Effector memory CD8-positive, alpha-beta T cell (primary cell): ENCODE measurements around the gene SUSD1.

ENCODE experiments used
- ATAC-seq: fragments of 150-1000 bp; cut with Tn5 transposase; replicated peaks from 2 replicates; pipeline ENCODE4 v1.10.0; 2021; ENCODE audit warnings: mild to moderate bottlenecking, moderate library complexity
- DNase-seq, 3 experiments: peaks; one replicate each; pipeline ENCODE4 v3.0.0; 2021
- H3K27ac Mint-ChIP-seq, 2 donors: one replicate each; pipeline ENCODE4 v1.8.0; 2022; ENCODE audit warnings: mild to moderate bottlenecking in 2 of 2, mixed read lengths in 2 of 2, moderate library complexity in 2 of 2
- H3K27me3 Mint-ChIP-seq, 2 donors: one replicate each; pipeline ENCODE4 v1.8.0; 2022; ENCODE audit warnings: mixed read lengths in 2 of 2
- H3K36me3 Mint-ChIP-seq: one replicate; pipeline ENCODE4 v1.8.0; 2022; ENCODE audit warnings: mild to moderate bottlenecking, moderate library complexity, mixed read lengths; ENCODE audit not compliant: insufficient read depth
- H3K4me1 Mint-ChIP-seq, 2 donors: one replicate each; pipeline ENCODE4 v1.8.0; 2022; ENCODE audit warnings: low read depth in 2 of 2, mixed read lengths in 2 of 2
- H3K4me3 Mint-ChIP-seq, 2 donors: one replicate each; pipeline ENCODE4 v1.8.0; 2022; ENCODE audit warnings: mild to moderate bottlenecking in 2 of 2, mixed read lengths in 2 of 2, moderate library complexity in 2 of 2
- H3K9me3 Mint-ChIP-seq, 2 donors: one replicate each; pipeline ENCODE4 v1.8.0; 2022; ENCODE audit warnings: mixed read lengths in 2 of 2

The SUSD1 gene

GRCh38 chr9:112025850-112026249 lies 149.2 kb downstream of the SUSD1 start:
- H3K4me3 Mint-ChIP-seq = no peak overlapping the region
- DNase-seq = no peak
- peaks cover 8% of the 10 kb centered on the region in 2 donors for H3K27me3 Mint-ChIP-seq
- no peak for ATAC-seq
- no peaks in the 10 kb centered on the region for H3K9me3 Mint-ChIP-seq
- no peak overlapping the region for H3K27ac Mint-ChIP-seq
- no peaks in the 10 kb centered on the region for H3K36me3 Mint-ChIP-seq
- peaks cover 7 to 9% of the 10 kb centered on the region in 2 donors for H3K4me1 Mint-ChIP-seq

- DNase-seq = no peak
- Mint-ChIP-seq H3K4me3 (no peak overlapping the region), H3K9me3 (no peaks in the 10 kb centered on the region), H3K36me3 (no peaks in the 10 kb centered on the region), H3K27ac (no peak overlapping the region), H3K27me3 (peaks cover 8% of the 10 kb centered on the region in 2 donors), H3K4me1 (peaks cover 0 to 10% of the 10 kb centered on the region in 2 donors)
- no peak for ATAC-seq
These were observed 153.4 kb downstream of the SUSD1 start for GRCh38 chr9:112021742-112022141.

GRCh38 chr9:112020680-112021596 lies 154.2 kb downstream of the SUSD1 start:
- no peak for ATAC-seq
- DNase-seq = no peak
- H3K9me3 Mint-ChIP-seq = no peaks in the 10 kb centered on the region
- H3K4me3 Mint-ChIP-seq = no peak overlapping the region
- no peaks in the 10 kb centered on the region for H3K36me3 Mint-ChIP-seq
- peaks cover 8% of the 10 kb centered on the region in 2 donors for H3K27me3 Mint-ChIP-seq
- peaks cover 0 to 10% of the 10 kb centered on the region in 2 donors for H3K4me1 Mint-ChIP-seq
- no peak overlapping the region for H3K27ac Mint-ChIP-seq

GRCh38 chr9:112017878-112018277 lies 157.2 kb downstream of the SUSD1 start:
- Mint-ChIP-seq H3K27ac (no peak overlapping the region), H3K27me3 (peaks cover under 1 to 8% of the 10 kb centered on the region in 2 donors), H3K36me3 (no peaks in the 10 kb centered on the region), H3K9me3 (no peaks in the 10 kb centered on the region), H3K4me3 (no peak overlapping the region), H3K4me1 (peaks cover 0 to 5% of the 10 kb centered on the region in 2 donors)
- DNase-seq (no peak), ATAC-seq (no peak)

GRCh38 chr9:112015736-112016135 lies 159.4 kb downstream of the SUSD1 start:
- DNase-seq (no peak), ATAC-seq (no peak)
- H3K36me3 Mint-ChIP-seq = no peaks in the 10 kb centered on the region
- no peak overlapping the region for H3K4me3 Mint-ChIP-seq
- H3K9me3 Mint-ChIP-seq = no peaks in the 10 kb centered on the region
- H3K27me3 Mint-ChIP-seq = no peaks in the 10 kb centered on the region
- H3K4me1 Mint-ChIP-seq = peaks cover 0 to 2% of the 10 kb centered on the region in 2 donors
- H3K27ac Mint-ChIP-seq = no peak overlapping the region

GRCh38 chr9:112015149-112015548 lies 159.9 kb downstream of the SUSD1 start:
- H3K27ac Mint-ChIP-seq = no peak overlapping the region
- H3K27me3 Mint-ChIP-seq = no peaks in the 10 kb centered on the region
- no peaks in the 10 kb centered on the region for H3K4me1 Mint-ChIP-seq
- no peak for DNase-seq
- H3K4me3 Mint-ChIP-seq = no peak overlapping the region
- ATAC-seq = no peak
- no peaks in the 10 kb centered on the region for H3K36me3 Mint-ChIP-seq
- no peaks in the 10 kb centered on the region for H3K9me3 Mint-ChIP-seq

GRCh38 chr9:112013266-112013665 lies 161.8 kb downstream of the SUSD1 start:
- H3K27ac Mint-ChIP-seq = no peak overlapping the region
- no peaks in the 10 kb centered on the region for H3K27me3 Mint-ChIP-seq
- DNase-seq = no peak
- H3K4me1 Mint-ChIP-seq = no peaks in the 10 kb centered on the region
- ATAC-seq = no peak
- no peaks in the 10 kb centered on the region for H3K9me3 Mint-ChIP-seq
- no peaks in the 10 kb centered on the region for H3K36me3 Mint-ChIP-seq
- H3K4me3 Mint-ChIP-seq = no peak overlapping the region

- DNase-seq = no peak
- Mint-ChIP-seq H3K4me3 (no peak overlapping the region), H3K4me1 (no peaks in the 10 kb centered on the region), H3K36me3 (no peaks in the 10 kb centered on the region), H3K27me3 (no peaks in the 10 kb centered on the region), H3K27ac (no peak overlapping the region), H3K9me3 (no peaks in the 10 kb centered on the region)
- ATAC-seq = no peak
These were observed 162.8 kb downstream of the SUSD1 start for GRCh38 chr9:112012026-112012902.

GRCh38 chr9:112011051-112011620 lies 164.0 kb downstream of the SUSD1 start:
- no peak for DNase-seq

GRCh38 chr9:112010537-112010936 lies 164.6 kb downstream of the SUSD1 start:
- H3K36me3 Mint-ChIP-seq = no peaks in the 10 kb centered on the region
- H3K27ac Mint-ChIP-seq = no peak overlapping the region
- no peaks in the 10 kb centered on the region for H3K27me3 Mint-ChIP-seq
- DNase-seq = no peak
- no peaks in the 10 kb centered on the region for H3K4me1 Mint-ChIP-seq
- no peak for ATAC-seq
- no peak overlapping the region for H3K4me3 Mint-ChIP-seq
- H3K9me3 Mint-ChIP-seq = no peaks in the 10 kb centered on the region

More at GRCh38 chr9:112011051-112011620, 164.0 kb downstream of the SUSD1 start:
- H3K27me3 Mint-ChIP-seq = no peaks in the 10 kb centered on the region
- H3K27ac Mint-ChIP-seq = no peak overlapping the region
- no peak for ATAC-seq
- H3K36me3 Mint-ChIP-seq = no peaks in the 10 kb centered on the region
- no peak overlapping the region for H3K4me3 Mint-ChIP-seq
- no peaks in the 10 kb centered on the region for H3K4me1 Mint-ChIP-seq
- no peaks in the 10 kb centered on the region for H3K9me3 Mint-ChIP-seq

- H3K9me3 Mint-ChIP-seq = no peaks in the 10 kb centered on the region
- no peak overlapping the region for H3K4me3 Mint-ChIP-seq
- no peaks in the 10 kb centered on the region for H3K36me3 Mint-ChIP-seq
- H3K27ac Mint-ChIP-seq = no peak overlapping the region
- H3K27me3 Mint-ChIP-seq = no peaks in the 10 kb centered on the region
- H3K4me1 Mint-ChIP-seq = no peaks in the 10 kb centered on the region
- ATAC-seq (no peak), DNase-seq (no peak)
These were observed 165.4 kb downstream of the SUSD1 start for GRCh38 chr9:112009656-112010055.

GRCh38 chr9:112007575-112008240 lies 167.4 kb downstream of the SUSD1 start:
- Mint-ChIP-seq H3K9me3 (no peaks in the 10 kb centered on the region), H3K27ac (no peak overlapping the region), H3K36me3 (no peaks in the 10 kb centered on the region), H3K4me1 (no peaks in the 10 kb centered on the region), H3K27me3 (no peaks in the 10 kb centered on the region), H3K4me3 (no peak overlapping the region)
- no peak for DNase-seq
- no peak for ATAC-seq
